Epithelial cell of esophagus (primary cell): Measurements from ENCODE around the gene CAMK2A.

Source experiments
- DNase-seq: peaks from one replicate; pipeline ENCODE4 v3.0.0; 2010; ENCODE audit warnings: low read depth
- H3K4me3 ChIP-seq: 2 replicates; pipeline ENCODE4 v1.5.1; 2011; ENCODE audit warnings: mild to moderate bottlenecking, low read length, control low read depth
- TF ChIP-seq, protein P1 (sequence below): IDR thresholded peaks from 2 replicates; pipeline ENCODE4 v1.5.1; 2011; ENCODE audit warnings: low read depth, mild to moderate bottlenecking, low read length, control low read depth, inconsistent platforms; ENCODE audit not compliant: insufficient read depth; ENCODE audit errors: missing control alignments

Gene CAMK2A

DNA sequence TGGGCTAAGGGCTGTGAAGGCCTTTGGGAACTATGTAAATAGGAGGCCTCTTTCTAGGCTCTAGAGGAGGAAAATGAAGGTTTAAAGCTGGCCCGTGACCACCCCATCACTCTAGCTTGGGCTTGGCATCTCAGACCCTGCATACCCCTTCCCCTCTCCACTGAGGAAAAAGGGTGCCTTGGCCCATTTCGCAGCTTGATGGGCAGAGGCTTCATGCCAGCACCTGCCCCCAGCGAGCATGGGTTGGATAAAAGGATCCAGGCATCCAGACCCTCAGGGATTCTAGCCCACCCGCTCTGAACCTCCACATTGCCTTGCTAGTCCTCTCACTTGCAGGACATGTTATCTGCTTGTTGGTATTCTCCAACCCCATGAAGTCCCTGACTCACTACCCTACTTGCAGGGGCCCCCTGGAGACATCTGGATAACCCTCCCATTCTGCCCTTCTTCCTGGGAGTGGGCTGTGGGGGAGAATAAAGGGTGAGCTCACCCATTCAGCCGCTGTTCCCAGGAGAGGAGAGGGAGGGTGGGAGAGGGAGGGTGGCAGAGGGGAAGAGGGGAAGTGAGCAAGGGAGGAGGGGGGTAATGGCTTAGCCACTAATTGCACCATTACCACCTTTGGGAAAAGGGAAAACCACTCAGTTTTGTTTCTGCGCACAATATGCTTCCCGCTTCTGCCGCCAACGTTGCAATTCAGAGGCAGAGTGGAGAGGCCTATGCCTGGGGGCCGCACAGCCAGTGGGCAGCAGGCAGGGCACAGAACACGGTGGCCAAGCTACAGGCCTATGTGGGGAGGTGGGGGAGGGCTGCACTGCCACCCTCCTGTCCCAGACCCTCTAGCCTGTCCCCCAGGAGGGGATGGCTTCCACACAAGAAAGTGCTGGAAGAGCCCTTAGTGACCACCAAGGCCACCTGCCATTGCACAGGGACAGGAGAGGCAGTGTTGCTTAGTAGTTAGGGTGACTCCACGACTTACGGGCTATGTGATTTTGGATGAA lies 2.1 kb upstream of the CAMK2A start:
- H3K4me3 ChIP-seq: no peak overlapping the region
- TF ChIP-seq, protein P1, sequence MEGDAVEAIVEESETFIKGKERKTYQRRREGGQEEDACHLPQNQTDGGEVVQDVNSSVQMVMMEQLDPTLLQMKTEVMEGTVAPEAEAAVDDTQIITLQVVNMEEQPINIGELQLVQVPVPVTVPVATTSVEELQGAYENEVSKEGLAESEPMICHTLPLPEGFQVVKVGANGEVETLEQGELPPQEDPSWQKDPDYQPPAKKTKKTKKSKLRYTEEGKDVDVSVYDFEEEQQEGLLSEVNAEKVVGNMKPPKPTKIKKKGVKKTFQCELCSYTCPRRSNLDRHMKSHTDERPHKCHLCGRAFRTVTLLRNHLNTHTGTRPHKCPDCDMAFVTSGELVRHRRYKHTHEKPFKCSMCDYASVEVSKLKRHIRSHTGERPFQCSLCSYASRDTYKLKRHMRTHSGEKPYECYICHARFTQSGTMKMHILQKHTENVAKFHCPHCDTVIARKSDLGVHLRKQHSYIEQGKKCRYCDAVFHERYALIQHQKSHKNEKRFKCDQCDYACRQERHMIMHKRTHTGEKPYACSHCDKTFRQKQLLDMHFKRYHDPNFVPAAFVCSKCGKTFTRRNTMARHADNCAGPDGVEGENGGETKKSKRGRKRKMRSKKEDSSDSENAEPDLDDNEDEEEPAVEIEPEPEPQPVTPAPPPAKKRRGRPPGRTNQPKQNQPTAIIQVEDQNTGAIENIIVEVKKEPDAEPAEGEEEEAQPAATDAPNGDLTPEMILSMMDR: no peak
- no peak for DNase-seq

DNA sequence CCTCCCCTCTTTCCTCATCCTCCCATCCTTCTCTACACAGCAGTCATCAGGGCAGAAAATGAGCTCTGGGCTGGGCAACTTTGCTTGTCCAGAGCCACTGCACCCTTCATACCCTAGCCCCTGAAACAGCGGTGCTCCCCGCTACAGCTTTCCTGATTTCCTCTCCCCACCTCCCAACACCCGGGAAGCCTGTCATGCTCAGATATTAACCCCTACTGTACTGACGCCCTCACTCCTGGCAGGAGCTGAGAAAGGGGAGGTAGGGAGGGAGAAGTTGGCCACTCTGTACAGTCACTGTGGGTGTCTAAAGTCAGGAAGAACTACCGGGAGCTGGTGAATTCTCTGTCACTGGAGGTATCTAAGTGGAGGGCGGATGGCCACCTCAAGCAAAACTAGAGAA lies 782 bp downstream of the CAMK2A start:
- TF ChIP-seq, protein P1: no peak
- no peak for DNase-seq
- H3K4me3 ChIP-seq: no peak overlapping the region

DNA sequence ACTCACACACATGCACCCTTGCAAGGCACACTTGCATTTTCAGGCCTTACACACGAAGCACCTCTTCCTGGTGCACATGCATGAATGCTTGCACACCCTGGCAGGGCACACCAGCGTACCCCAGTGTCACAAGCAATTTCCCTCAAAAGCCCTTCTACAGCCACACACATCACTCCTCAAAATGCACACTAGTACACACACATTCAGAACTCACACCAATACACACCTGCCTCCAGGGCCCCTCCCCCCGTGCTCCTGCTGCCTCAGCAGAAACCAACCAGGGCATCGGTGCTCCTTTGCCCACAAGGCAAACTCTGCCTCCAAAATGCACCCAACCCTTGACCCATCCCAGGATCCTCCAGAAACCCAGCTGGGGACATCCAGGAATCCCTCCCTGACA lies 1.2 kb downstream of the CAMK2A start:
- H3K4me3 ChIP-seq: no peak overlapping the region
- TF ChIP-seq, protein P1: no peak
- no peak for DNase-seq

DNA sequence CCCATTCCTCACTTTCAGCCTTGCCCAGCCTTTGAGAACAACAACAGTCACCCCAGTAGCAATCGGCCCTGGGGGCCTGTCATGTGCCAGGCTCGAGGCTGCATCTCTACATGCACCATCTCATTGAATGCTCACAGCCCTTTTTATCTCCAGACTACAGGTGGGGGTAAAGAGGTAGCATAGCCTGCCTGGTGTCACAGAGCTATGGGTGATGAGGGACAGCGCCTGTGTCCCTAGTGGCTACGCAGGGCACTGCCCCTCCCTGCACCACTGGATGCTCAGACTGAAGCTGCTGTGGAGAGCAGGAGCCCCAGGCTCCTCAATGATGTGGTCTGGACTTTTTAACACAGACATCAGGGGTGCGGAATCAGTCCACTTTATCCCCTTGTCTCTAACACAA lies 2.8 kb downstream of the CAMK2A start:
- no peak overlapping the region for H3K4me3 ChIP-seq
- no peak for DNase-seq
- TF ChIP-seq, protein P1: peak; percentile 27

DNA sequence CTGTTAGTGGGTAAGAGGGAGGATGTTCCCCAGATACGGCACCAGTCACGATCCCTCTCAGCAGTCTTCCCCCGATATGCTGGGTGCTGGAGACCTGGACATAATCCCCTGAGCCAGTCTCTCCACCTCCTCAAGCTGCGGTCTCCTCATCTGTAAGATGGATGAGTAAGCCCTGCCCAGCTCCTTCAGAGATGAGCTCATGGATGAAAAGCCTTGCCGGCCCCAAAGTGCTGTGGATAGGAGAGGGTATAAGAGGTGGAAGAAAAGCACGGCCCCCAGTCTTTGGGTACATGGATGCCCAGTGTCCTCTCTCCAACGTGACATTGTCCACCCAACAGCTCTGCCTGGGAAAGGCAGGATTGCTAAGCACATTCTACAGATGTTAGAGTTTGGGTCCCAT lies 4.5 kb downstream of the CAMK2A start:
- DNase-seq: peak; percentile 19
- TF ChIP-seq, protein P1: no peak
- H3K4me3 ChIP-seq: no peak overlapping the region

DNA sequence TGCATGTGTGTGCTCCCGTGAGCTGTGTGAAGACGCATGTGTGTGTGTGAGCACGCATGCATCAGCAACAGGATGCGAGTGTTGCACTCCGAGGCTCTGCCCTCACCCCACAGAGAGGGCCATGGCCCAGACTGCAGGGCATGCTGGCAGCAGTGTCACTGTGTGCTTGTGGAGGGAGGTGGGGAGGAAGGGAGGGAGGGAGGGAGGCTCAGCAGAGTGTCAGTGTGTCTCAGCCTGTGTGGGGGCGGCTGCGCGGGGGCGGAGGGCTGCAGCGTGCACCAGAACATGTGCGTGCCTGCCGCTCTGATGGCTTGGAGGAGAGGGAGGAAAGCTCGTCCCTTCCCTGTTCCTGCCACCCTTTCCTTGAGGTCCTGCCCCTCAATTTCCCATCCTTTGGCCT lies 5.3 kb downstream of the CAMK2A start:
- H3K4me3 ChIP-seq: no peak overlapping the region
- TF ChIP-seq, protein P1: no peak
- DNase-seq: peak; percentile 39

DNA sequence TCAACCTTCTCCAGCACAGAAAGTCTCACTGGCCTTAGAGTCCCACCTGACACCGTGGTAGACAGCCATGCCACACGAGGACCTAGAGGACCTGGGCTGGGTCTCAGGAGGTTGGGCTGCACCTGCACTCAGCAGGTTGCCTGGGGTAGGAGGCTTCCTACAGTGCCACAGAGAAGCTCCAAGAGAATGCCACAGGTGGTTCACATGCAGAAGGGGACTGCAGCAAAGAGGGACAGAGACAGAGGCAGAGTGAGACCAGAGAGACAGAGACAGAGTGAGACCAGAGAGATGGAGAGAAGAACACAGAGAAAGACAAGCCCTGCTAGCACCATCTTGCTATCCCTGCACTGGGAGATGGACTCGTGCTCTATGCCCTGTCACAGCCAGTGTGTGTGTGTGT lies 5.7 kb downstream of the CAMK2A start:
- H3K4me3 ChIP-seq: no peak overlapping the region
- DNase-seq: no peak
- TF ChIP-seq, protein P1: no peak
